Keratinocyte (primary cell): ENCODE measurements around the gene NGB.

Experiments used
- CTCF ChIP-seq, 3 experiments: IDR thresholded peaks in 1 of 3; conservative IDR thresholded peaks in 1 of 3; optimal IDR thresholded peaks in 1 of 3; 2 replicates in 2 of 3; 3 replicates in 1 of 3; pipeline versions ENCODE3 to v1.5.1; 2011; ENCODE audit warnings: low read length in 3 of 3, mild to moderate bottlenecking in 3 of 3, moderate library complexity in 2 of 3, control low read depth in 1 of 3, inconsistent platforms in 1 of 3; ENCODE audit not compliant: insufficient read depth in 2 of 3; ENCODE audit errors: extremely low read depth in 1 of 3
- EZH2 ChIP-seq: IDR thresholded peaks from one replicate; pipeline ENCODE4 v1.6.1; 2012; ENCODE audit warnings: inconsistent platforms, mild to moderate bottlenecking, low read length, moderate library complexity

- TF ChIP-seq CTCF (optimal IDR thresholded peaks at IDR 0.05 in 1 of 3, IDR thresholded peaks at IDR 0.05 in 1 of 3, conservative IDR thresholded peaks at IDR 0.05 in 1 of 3; ENCODE audit: extremely low read depth in 1 of 3, insufficient read depth in 2 of 3, low read length in 3 of 3) (no peak), EZH2 (no peak)
Measured at GRCh38 chr14:77249286-77249685, 21.7 kb downstream of the NGB start.
